Left renal cortex interstitium (tissue), 4 donors: Measurements from ENCODE around the gene HASPIN. TPM values are rescaled to one million over a fixed set of nuclear protein-coding genes. Genes with fewer than 3 reads are reported as not detected.

ENCODE experiments used
- DNase-seq, 4 donors: peaks; one replicate each; pipeline ENCODE4 v3.0.0-alpha.2; 2013; ENCODE audit warnings: low read depth in 4 of 4, low spot score in 2 of 4, missing footprints in 1 of 4
- polyA plus RNA-seq, 4 donors: library from polyadenylated mRNA; unstranded; fragments of 120-200 nt; gene quantifications; one replicate each; pipeline ENCODE4 v1.2.1, GENCODE V29; 2013; ENCODE audit not compliant: insufficient read length in 4 of 4

The HASPIN gene
- polyA plus RNA-seq, 4 donors: 2.8 to 3.7 (median 3.1) TPM

DNA sequence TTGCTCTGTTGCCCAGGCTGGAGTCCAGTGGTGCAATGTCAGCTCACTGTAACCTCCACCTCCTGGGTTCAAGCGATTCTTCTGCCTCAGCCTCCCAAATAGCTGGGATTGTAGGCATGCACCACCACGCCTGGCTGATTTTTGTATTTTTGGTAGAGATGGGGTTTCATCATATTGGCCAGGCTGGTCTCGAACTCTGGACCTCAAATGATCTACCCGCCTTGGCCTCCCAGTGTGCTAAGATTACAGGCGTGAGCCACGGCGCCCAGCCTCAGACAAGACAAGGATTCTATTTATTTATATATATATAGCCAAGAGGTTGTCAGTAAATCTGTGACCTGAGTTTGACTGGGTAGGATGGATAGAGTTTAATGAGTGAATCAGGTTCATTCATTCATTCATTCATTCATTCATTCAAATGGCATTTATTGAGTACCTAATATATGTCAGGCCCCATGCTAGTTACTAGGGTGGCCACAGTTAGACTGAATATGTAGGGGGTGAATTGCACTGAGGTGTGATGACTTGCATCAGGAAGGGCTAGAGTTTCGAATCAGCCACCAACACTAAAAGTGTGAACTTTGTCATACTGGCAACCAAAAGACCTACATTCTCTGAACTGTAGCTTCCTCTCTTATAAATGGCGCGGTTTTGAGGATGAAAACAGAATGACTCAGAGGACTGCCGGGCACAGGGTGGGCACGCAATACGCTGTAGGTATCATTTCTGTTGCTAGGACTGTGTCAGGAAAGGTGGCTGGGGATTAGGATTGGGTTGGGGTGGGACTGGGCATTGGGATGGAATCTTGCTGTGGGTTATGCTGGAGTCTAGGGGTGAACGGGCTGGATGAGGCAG lies 39.4 kb downstream of the HASPIN start:
- no peak for DNase-seq

DNA sequence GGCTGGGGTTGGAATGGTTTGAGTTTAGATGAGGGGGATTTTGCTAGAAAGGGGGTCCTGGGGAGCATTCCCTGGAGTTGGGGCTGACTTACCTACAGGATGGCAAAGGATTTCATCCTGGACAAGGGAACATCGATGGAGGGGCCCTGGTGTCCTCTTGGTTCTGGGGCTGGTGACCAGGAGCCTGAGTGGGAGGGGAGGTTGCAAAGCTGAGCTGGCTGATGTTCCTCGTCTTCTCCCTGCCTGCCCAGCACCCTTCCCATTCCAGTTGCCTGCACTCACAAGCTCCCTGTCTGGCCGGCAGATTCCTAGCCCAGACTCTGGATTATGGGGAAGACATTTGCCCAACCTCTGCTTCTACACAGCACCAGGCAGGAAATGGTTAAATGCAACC lies 40.1 kb downstream of the HASPIN start:
- no peak for DNase-seq

DNA sequence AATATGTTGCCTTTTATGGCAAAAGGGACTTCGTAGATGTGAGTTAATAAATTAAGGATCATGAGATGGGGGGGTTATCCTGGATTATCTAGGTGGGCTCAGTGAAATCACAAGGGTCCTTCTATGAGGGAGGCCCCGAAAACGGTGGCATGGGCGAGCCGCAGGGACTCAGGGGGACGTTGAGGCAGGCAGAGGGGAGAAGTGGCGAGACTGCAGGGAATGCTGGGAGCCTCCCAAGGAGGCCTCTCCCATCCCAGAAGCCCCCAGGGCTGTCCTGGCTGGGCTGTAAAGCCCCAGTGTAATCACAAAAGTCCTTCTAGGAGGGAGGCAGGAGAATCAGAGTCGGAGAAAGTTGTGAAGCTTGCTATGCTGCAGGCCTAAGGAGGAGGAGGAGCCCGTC lies 42.3 kb downstream of the HASPIN start:
- DNase-seq: no peak

DNA sequence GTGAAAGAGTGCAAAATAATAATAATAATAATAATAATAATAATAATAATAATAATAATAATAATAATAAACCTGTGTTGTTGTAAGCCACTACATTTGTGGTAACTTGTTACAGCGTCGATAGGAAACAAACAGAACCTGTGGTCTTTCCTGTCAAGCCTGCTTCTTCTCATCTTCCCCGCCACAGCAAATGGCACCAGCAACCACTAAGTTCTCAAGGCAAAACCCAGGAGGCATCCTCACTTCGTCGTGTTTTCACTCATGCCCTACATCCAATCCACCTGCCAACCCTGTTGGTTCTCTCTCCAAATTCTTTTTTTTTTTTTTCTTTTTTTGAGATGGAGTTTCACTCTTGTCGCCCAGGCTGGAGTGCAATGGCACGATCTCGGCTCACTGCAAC lies 43.1 kb downstream of the HASPIN start:
- no peak for DNase-seq

DNA sequence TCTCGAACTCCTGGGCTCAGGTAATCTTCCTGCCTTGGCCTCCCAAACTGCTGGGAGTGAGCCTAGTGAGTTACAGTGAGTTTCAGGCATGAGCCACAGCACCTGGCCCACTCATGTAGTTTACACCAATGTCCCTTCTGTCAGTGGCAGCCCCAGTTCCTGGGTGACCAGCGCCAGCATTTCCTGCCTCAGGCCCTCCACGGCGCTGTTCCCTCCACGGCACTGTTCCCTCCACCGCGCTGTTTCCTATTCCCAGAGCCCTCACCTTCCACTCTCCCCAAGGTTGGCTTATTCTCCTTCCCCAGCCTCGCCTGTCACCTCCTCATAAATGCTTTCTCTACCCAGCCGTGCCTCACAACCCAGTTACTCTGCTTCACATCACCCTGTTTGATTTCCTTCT lies 44.6 kb downstream of the HASPIN start:
- no peak for DNase-seq

DNA sequence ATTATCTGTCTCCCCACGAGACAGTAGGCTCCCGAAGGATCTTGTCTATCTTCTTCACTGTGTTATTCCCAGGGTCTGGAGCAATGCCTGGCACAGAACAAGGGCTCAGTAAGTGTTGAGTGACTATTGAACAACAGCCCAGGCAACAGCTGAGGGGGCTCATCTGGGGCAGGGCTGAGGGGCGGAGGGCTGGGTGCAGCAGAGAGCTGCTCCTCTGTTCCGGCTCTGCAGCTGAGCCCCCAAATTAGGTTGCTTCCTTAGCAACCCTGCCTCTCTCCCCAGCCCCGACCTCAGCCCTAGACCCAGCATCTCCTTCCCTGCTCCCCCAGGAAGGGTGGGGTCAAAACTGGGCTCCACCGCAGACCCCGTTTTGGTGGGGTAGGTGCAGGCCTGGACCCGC lies 45.1 kb downstream of the HASPIN start:
- DNase-seq: no peak

DNA sequence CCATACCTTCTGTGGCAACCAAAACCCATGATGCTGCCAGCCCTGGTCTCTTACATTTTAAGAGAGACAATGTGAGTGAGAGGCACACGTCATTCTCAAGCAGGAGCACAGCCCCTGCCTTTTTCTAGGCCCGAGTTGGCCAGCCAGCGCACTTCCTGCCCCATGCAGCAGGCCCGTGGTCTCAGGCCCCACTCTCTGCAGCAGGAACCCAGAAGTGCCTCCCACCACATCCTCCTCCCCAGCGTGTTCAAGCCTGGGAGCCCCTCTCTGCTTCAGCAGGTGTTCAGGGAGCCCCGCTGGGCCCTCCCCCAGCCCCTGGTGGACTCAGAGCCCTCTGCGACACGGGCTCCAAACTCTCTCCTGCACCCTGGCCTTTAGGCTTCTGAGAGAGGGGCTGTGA lies 46.8 kb downstream of the HASPIN start:
- no peak for DNase-seq

DNA sequence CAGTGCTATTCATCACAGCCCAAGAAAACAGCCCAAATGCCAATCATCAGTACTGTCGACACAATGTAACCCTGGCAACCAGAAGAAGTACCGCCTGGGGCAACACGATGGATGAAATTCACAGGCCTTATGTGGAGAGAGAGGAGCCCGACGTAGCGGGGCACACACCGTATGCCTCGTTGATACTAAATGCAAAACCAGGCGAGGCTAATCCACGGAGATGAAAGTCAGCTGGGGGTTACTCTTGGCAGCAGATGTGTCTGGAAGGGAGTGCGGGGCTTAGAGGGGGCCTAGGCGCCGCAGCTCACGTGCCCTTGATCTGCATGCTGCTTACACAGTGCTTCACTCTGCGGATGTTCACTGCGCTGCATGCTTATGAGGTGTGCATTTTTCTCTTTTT lies 47.4 kb downstream of the HASPIN start:
- DNase-seq: no peak

DNA sequence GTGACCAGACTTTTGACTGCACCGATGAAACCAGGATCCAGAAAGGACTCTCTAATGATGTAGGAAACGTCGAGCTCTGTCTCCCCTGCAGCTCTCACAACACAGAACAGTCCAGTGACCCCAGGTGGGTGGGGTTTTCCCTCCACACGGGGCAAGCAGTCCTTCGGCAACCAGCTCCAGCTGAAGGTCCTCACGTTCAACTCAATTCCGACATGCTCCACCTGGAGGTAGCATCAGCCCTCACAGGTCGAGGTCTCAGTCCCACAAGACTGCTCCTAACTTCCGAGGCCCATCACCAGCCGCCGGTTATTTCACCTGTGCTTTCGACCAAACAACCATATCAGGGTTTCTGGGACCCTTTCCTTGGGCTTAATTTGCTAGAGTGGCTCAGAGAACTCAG lies 49.1 kb downstream of the HASPIN start:
- no peak for DNase-seq

DNA sequence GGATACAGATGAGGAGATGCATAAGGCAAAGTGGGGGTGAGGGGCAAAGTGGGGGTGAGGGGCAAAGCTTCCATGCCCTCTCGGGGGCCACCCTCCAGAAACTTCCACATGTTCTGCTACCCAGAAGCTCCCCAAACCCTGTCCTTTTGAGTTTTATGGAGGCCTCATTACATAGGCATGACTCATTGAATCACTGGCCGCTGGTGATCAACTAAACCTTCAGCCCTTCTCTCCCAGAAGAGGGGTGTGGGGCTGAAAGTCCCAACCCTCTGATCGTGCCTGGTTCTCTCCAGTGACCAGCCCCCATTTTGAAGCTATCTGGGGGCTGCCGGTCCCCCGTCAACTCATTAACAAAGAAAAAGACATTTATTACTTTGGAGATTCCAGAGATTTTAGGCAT lies 49.8 kb downstream of the HASPIN start:
- DNase-seq: no peak

DNA sequence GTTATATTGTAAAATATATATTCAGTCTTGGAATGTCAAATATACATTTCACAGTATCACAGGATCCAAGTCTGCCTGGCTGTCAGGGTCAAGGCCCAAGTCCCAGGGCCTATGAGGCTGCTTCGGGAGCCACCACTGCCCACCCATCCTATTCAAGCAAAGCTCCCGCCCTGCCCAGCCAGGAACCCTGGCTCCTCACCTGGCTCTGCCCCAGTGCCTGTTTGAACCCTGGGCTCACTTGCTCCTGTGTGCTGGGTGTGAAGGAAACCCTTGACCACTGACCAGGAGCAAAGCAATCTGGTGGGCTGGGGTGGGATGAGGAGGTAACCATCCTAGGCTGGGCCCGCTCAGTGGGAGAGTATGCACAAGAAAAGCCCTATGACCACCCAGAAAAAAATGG lies 50.3 kb downstream of the HASPIN start:
- DNase-seq: no peak

Other genes with a start within 250 kb of the HASPIN start
- 10 to 100 TPM; 20.4 to 32.9 (median 30.2) TPM for gene ASPA, start 247.9 kb upstream of the HASPIN start, polyA plus RNA-seq
- 1 to 10 TPM in 3 of 4 donors, under 1 TPM in 1; 0.64 to 1.7 (median 1.3) TPM for gene TRPV3, start 166.1 kb upstream of the HASPIN start, polyA plus RNA-seq
- gene TRPV1, start 114.5 kb upstream of the HASPIN start, polyA plus RNA-seq: 10 to 100 TPM in 2 of 4 donors, 1 to 10 TPM in 2; 6.0 to 12.9 (median 9.7) TPM
- gene SHPK, start 87.7 kb upstream of the HASPIN start, polyA plus RNA-seq: 10 to 100 TPM; 12.6 to 19.1 (median 18.2) TPM
- gene CTNS, start 87.1 kb upstream of the HASPIN start, polyA plus RNA-seq: 10 to 100 TPM; 19.9 to 24.8 (median 21.9) TPM
- 100 to 1,000 TPM in 3 of 4 donors, 10 to 100 TPM in 1; 85.1 to 132 (median 104) TPM for gene TAX1BP3, start 55.3 kb upstream of the HASPIN start, polyA plus RNA-seq
- gene EMC6, start 55.1 kb upstream of the HASPIN start, polyA plus RNA-seq: 10 to 100 TPM; 24.3 to 42.5 (median 33.2) TPM
- gene P2RX5, start 27.7 kb upstream of the HASPIN start, polyA plus RNA-seq: 1 to 10 TPM in 3 of 4 donors, under 1 TPM in 1; 0.76 to 1.8 (median 1.6) TPM
- 10 to 100 TPM; 38.7 to 43.1 (median 40.4) TPM for gene ITGAE, start 77.3 kb downstream of the HASPIN start, polyA plus RNA-seq
- gene NCBP3, start 122.3 kb downstream of the HASPIN start, polyA plus RNA-seq: 100 to 1,000 TPM in 2 of 4 donors, 10 to 100 TPM in 2; 61.1 to 134 (median 88.8) TPM
- 1 to 10 TPM; 4.6 to 5.7 (median 4.8) TPM for gene CAMKK1, start 169.2 kb downstream of the HASPIN start, polyA plus RNA-seq
- gene P2RX1, start 192.6 kb downstream of the HASPIN start, polyA plus RNA-seq: 1 to 10 TPM in 3 of 4 donors, under 1 TPM in 1; 0.65 to 1.9 (median 1.3) TPM
- 1 to 10 TPM; 3.9 to 5.9 (median 4.6) TPM for gene ATP2A3, start 240.5 kb downstream of the HASPIN start, polyA plus RNA-seq